OCI-LY1 (cell line): ENCODE measurements around the gene REG3A.

Source experiments
- EZH2 ChIP-seq: fragments of 200-600 bp; sonication (generic), shearing (Covaris generic); IDR thresholded peaks from 2 replicates; pipeline ENCODE4 v1.8.0; 2017; ENCODE audit warnings: borderline replicate concordance, mixed run types, mild to moderate bottlenecking, antibody characterized with exemption, low read length, moderate library complexity, mixed read lengths
- TF ChIP-seq, protein P1 (sequence below): fragments of 200-600 bp; sonication (generic), shearing (Covaris generic); IDR thresholded peaks from 2 replicates; pipeline ENCODE4 v1.5.1; 2017; ENCODE audit warnings: mild to moderate bottlenecking, antibody characterized with exemption, low read length, moderate library complexity, mixed read lengths

- TF ChIP-seq, protein P1, sequence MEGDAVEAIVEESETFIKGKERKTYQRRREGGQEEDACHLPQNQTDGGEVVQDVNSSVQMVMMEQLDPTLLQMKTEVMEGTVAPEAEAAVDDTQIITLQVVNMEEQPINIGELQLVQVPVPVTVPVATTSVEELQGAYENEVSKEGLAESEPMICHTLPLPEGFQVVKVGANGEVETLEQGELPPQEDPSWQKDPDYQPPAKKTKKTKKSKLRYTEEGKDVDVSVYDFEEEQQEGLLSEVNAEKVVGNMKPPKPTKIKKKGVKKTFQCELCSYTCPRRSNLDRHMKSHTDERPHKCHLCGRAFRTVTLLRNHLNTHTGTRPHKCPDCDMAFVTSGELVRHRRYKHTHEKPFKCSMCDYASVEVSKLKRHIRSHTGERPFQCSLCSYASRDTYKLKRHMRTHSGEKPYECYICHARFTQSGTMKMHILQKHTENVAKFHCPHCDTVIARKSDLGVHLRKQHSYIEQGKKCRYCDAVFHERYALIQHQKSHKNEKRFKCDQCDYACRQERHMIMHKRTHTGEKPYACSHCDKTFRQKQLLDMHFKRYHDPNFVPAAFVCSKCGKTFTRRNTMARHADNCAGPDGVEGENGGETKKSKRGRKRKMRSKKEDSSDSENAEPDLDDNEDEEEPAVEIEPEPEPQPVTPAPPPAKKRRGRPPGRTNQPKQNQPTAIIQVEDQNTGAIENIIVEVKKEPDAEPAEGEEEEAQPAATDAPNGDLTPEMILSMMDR: no peak
- TF ChIP-seq EZH2: no peak
Observed at GRCh38 chr2:79124907-79125720, 34.4 kb downstream of the REG3A start.
